Aorta (tissue), 5 donors: ENCODE data around the gene PEX11A. TPM values are rescaled to one million over a fixed set of nuclear protein-coding genes. Genes with fewer than 3 reads are reported as not detected.
A peak's percentile ranks its signal among the peaks of the same experiment; 100 is the strongest.

Experiments used
- ATAC-seq: fragments of 200-7000 bp; cut with Tn5 transposase; one replicate; pipeline ENCODE4 v1.9.1; 2022; ENCODE audit warnings: moderate library complexity; ENCODE audit not compliant: low FRiP score
- DNase-seq, 2 donors: peaks; one replicate each; pipeline ENCODE4 v3.0.0-alpha.2; 2020
- H3K27ac ChIP-seq, 2 donors: one replicate each; pipeline ENCODE4 v1.5.1; 2013; ENCODE audit warnings: low read length in 2 of 2, mild to moderate bottlenecking in 2 of 2, moderate library complexity in 2 of 2, control low read depth in 1 of 2, inconsistent platforms in 1 of 2, low read depth in 1 of 2
- H3K27me3 ChIP-seq, 2 donors: one replicate each; pipeline ENCODE4 v1.6.1; 2013; ENCODE audit warnings: control low read depth in 1 of 2, low read length in 1 of 2, mild to moderate bottlenecking in 1 of 2, moderate library complexity in 1 of 2; ENCODE audit not compliant: insufficient read depth in 2 of 2, control insufficient read depth in 1 of 2
- H3K36me3 ChIP-seq, 2 donors: one replicate each; pipeline ENCODE4 v1.6.1; 2013; ENCODE audit warnings: control low read depth in 1 of 2, low read length in 1 of 2, mild to moderate bottlenecking in 1 of 2; ENCODE audit not compliant: insufficient read depth in 2 of 2, control insufficient read depth in 1 of 2
- H3K4me1 ChIP-seq, 2 donors: one replicate each; pipeline ENCODE4 v1.6.1; 2013; ENCODE audit warnings: low read length in 2 of 2, control low read depth in 1 of 2, mild to moderate bottlenecking in 1 of 2, moderate library complexity in 1 of 2; ENCODE audit not compliant: insufficient read depth in 2 of 2, control insufficient read depth in 1 of 2
- H3K4me3 ChIP-seq, 2 donors: one replicate each; pipeline ENCODE4 v1.5.1; 2013; ENCODE audit warnings: low read length in 2 of 2, control low read depth in 1 of 2, mild to moderate bottlenecking in 1 of 2
- H3K9me3 ChIP-seq: one replicate; pipeline ENCODE4 v1.6.1; 2013; ENCODE audit warnings: mild to moderate bottlenecking, low read length; ENCODE audit not compliant: control insufficient read depth
- WGBS, 2 donors: extraction: QIAGEN DNeasy Blood & Tissue Kit; methylation state at CpG; one replicate each; pipeline ENCODE4 v1.1.7; 2013; 5-methylcytosine and 5-hydroxymethylcytosine counted together
- intact Hi-C, 2 donors: fragments of 100-400 bp; cut with DNase I; formaldehyde crosslinking; loops; one replicate each; pipeline versions ENCODE4 v1.14.2 to v1.15.0; 2022
- polyA plus RNA-seq, 2 donors: library from polyadenylated mRNA; stranded (reverse); fragments of 200-250 nt; gene quantifications; one replicate each; pipeline ENCODE4 v1.2.3, GENCODE V29; 2013
- total RNA-seq, 2 donors: library from RNA; stranded (reverse); fragmentation: NEBNext Ultra II Directional; extraction: Animal tissue kit (Norgen Biotek cat#: 25700); gene quantifications; one replicate each; pipeline ENCODE4 v1.2.1, GENCODE V29; 2021
- donor health status: healthy with polysubstance abuse.
- donor health status: Bipolar disorder and iron deficiency.
- donor health status: DM: no; HTN: no; CAD: no.
- donor health status: DM: no; HTN: no; CAD: no.
- donor health status: DM: yes; HTN: yes; CAD: no.

The PEX11A gene
- total and polyA plus RNA-seq, 4 donors: 7.7 to 13.3 (median 9.7) TPM

- 68 to 79% methylated on average over 2 of the region's 2 CpGs for WGBS, 2 donors
- H3K4me1 ChIP-seq: peaks cover 1 to 3% of the 10 kb centered on the region in 2 donors
- intact Hi-C loops: no loop called here
- H3K9me3 ChIP-seq: no peaks in the 10 kb centered on the region
- H3K36me3 ChIP-seq: no peaks in the 10 kb centered on the region
- H3K27ac ChIP-seq: peak overlapping the region in 1 of 2 donors; percentile 72
- H3K27me3 ChIP-seq: no peaks in the 10 kb centered on the region
- ATAC-seq (no peak), DNase-seq (no peak)
- no peak overlapping the region for H3K4me3 ChIP-seq
Observed at GRCh38 chr15:89685995-89686394, 4.6 kb downstream of the PEX11A start.

- no peak overlapping the region for H3K4me3 ChIP-seq
- H3K9me3 ChIP-seq: no peaks in the 10 kb centered on the region
- intact Hi-C loops: loop anchor here in 1 of 2 donors (5.0 kb wide), 1 partner anchor 34 kb away; no protein-coding TSS in a partner anchor
- H3K4me1 ChIP-seq: peaks cover under 1 to 8% of the 10 kb centered on the region in 2 donors
- peak overlapping the region in 1 of 2 donors; percentile 39 for H3K27ac ChIP-seq
- ATAC-seq: no peak
- no peak for DNase-seq
- no peaks in the 10 kb centered on the region for H3K36me3 ChIP-seq
- 91 to 98% methylated on average over 2 of the region's 2 CpGs for WGBS, 2 donors
- no peaks in the 10 kb centered on the region for H3K27me3 ChIP-seq
Observed at GRCh38 chr15:89681146-89681545, 9.4 kb downstream of the PEX11A start.

DNA sequence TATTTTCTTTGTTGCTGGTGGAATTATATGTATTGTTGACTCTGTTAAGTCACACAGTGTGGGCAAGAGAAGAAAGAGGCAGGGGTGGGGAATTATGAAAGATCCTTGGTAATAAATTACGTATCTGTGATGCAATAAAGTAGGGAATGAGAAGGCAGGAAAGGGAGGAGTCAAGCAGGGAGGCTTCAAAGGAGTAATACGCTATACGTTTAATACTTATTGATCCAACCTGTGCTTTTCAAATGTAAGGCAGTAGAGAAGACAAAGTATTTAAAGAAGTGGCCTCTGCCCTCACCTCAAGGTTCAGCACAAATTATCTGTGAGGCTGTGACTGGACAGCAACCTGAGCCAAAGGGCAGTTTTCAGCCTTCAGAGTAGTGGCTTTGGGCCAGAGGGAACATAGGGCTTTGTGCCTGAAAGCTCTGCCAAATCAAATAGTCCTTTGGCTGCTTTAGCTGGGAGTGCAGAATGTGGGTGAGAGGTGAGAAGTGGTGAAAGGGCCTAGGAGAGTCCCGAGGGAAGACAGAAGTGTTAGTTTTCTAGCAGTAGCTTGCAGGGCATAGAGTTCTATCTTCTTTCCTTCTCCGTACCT is 10.2 kb downstream of the PEX11A start:
- WGBS, 2 donors: 1 to 7% methylated on average over 5 of the region's 5 CpGs
- Histone ChIP-seq H3K9me3 (no peaks in the 10 kb centered on the region), H3K27ac (peak overlapping the region in 1 of 2 donors; percentile 39), H3K36me3 (no peaks in the 10 kb centered on the region), H3K4me1 (peaks cover 0 to 8% of the 10 kb centered on the region in 2 donors), H3K27me3 (no peaks in the 10 kb centered on the region), H3K4me3 (no peak overlapping the region)
- ATAC-seq (peak; percentile 92), DNase-seq (peak in 1 of 2 donors; percentile 72)
- intact Hi-C loops: loop anchor here in 1 of 2 donors (5.0 kb wide), 1 partner anchor 33 kb away; no protein-coding TSS in a partner anchor

DNA sequence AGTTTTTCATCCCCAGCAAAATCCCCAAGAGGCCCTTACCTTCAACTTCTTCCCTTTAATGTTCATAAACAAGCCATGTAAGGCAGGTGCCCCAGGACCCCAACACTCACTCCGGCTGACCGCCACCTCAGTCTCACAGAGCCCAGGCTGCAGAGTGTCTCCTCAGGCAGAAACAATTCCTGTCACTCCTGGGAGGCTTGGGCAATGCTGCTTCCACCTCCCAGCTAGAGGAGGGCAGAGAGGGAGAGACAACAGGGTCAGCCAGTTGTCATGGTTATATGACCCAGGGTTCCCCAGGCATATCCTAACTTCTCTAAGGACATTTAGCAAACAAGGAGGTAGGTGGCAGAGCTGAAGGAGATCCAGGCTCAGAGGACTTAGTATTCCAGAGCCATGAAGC is 11.3 kb downstream of the PEX11A start, which contains the start of gene PLIN1:
Gene PLIN1 (minus strand): TSS at position 156 of the 400 bp plus-strand sequence. CDS start 1,878 bp downstream, outside the sequence.
- WGBS, 2 donors: 97 to 98% methylated on average over 2 of the region's 2 CpGs
- DNase-seq: no peak
- no peak within 1 kb of the TSS for H3K4me3 ChIP-seq
- peaks cover 0 to 8% of the 10 kb centered on the region in 2 donors for H3K4me1 ChIP-seq
- intact Hi-C loops: no loop called here
- H3K9me3 ChIP-seq: no peaks in the 10 kb centered on the region
- peak within 1 kb of the TSS in 1 of 2 donors; percentile 23 for H3K27ac ChIP-seq
- no peaks in the 10 kb centered on the region for H3K27me3 ChIP-seq
- no peaks in the 10 kb centered on the region for H3K36me3 ChIP-seq
- no peak for ATAC-seq

GRCh38 chr15:89677381-89677780 is 13.2 kb downstream of the PEX11A start:
- Histone ChIP-seq H3K4me1 (peaks cover 0 to 8% of the 10 kb centered on the region in 2 donors), H3K27me3 (no peaks in the 10 kb centered on the region), H3K4me3 (no peak overlapping the region), H3K27ac (no peak overlapping the region), H3K36me3 (no peaks in the 10 kb centered on the region), H3K9me3 (no peaks in the 10 kb centered on the region)
- DNase-seq: no peak
- 95 to 100% methylated on average over 1 of the region's 1 CpG for WGBS, 2 donors
- ATAC-seq: no peak
- intact Hi-C loops: no loop called here

- peaks cover 2 to 4% of the 10 kb centered on the region in 2 donors for H3K4me1 ChIP-seq
- no peaks in the 10 kb centered on the region for H3K27me3 ChIP-seq
- DNase-seq (no peak), ATAC-seq (no peak)
- H3K27ac ChIP-seq: no peak overlapping the region
- WGBS, 2 donors: 75 to 88% methylated on average over 6 of the region's 6 CpGs
- H3K36me3 ChIP-seq: no peaks in the 10 kb centered on the region
- no peaks in the 10 kb centered on the region for H3K9me3 ChIP-seq
- intact Hi-C loops: no loop called here
- no peak overlapping the region for H3K4me3 ChIP-seq
Observed at GRCh38 chr15:89675606-89676005, 14.9 kb downstream of the PEX11A start.

DNA sequence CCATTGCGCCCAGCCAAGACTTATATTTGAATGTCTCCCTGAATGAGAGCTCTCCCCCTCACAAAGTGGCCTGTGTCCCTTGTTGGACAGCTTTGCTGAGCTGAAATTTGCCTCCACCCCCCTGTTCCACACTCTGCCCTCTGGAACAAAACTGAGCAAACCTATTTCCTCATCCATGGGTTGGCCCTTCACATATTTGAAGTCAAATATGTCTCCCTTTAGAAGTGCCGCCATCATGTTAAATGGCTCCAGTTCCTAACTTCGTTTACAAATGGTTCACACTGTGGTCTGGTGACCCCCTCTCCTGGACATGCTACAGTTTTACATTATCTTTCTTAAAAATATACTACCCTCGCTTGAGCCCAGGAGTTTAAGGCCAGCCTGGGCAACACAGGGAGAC is 16.0 kb downstream of the PEX11A start:
- H3K36me3 ChIP-seq: no peaks in the 10 kb centered on the region
- no peaks in the 10 kb centered on the region for H3K9me3 ChIP-seq
- no peak for DNase-seq
- H3K4me3 ChIP-seq: no peak overlapping the region
- ATAC-seq: no peak
- intact Hi-C loops: no loop called here
- no peak overlapping the region for H3K27ac ChIP-seq
- H3K27me3 ChIP-seq: no peaks in the 10 kb centered on the region
- H3K4me1 ChIP-seq: peaks cover 0 to 4% of the 10 kb centered on the region in 2 donors
- 87 to 89% methylated on average over 4 of the region's 4 CpGs for WGBS, 2 donors

DNA sequence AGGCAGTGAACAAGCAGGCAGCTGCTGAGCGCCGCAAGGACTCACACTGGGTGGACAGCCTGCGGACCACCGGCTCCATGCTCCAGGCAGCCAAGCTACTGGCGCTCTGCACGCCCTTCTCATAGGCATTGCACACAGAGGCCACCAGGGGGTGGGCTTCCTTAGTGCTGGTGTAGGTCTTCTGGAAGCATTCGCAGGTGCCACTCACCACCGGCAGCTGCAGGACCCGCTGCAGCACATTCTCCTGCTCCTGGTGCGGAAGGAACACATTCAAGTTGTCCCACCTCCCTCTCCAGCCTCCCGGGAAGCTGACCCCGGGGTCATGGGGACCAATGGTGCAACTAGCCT is 17.4 kb downstream of the PEX11A start:
- no peak for DNase-seq
- Histone ChIP-seq H3K36me3 (no peaks in the 10 kb centered on the region), H3K27me3 (no peaks in the 10 kb centered on the region), H3K27ac (peak overlapping the region; percentile 34 to 76), H3K4me1 (peaks cover 0 to 4% of the 10 kb centered on the region in 2 donors), H3K4me3 (no peak overlapping the region), H3K9me3 (no peaks in the 10 kb centered on the region)
- intact Hi-C loops: no loop called here
- WGBS, 2 donors: 68 to 70% methylated on average over 12 of the region's 12 CpGs
- ATAC-seq: no peak
